ENCODE data around the gene WNT4.

GRCh38 chr1:22127731-22128130 is 15.2 kb downstream of the WNT4 start:
- no peak for TF ChIP-seq JUNB (CRISPR knock-in tag; conservative IDR thresholded peaks at IDR 0.05)
- TF ChIP-seq MEF2D (tag; conservative IDR thresholded peaks at IDR 0.05; ENCODE audit: low read depth): no peak
- no peak for TF ChIP-seq KDM5B (IDR thresholded peaks at IDR 0.05; ENCODE audit: insufficient replicate concordance, low read depth, low read length)
- no peak for TF ChIP-seq GATA2 (CRISPR knock-in tag; IDR thresholded peaks at IDR 0.05)
- no peak for TF ChIP-seq CTCF (IDR thresholded peaks at IDR 0.05 in 2 of 3, conservative IDR thresholded peaks at IDR 0.05 in 1 of 3; ENCODE audit: insufficient read depth in 2 of 3, low read depth in 1 of 3, low read length in 3 of 3)
- no peak for TF ChIP-seq ERF (CRISPR knock-in tag; IDR thresholded peaks at IDR 0.05)
- no peak for TF ChIP-seq NR2F6 (CRISPR knock-in tag; IDR thresholded peaks at IDR 0.05)
- no peak for TF ChIP-seq BRD4 (IDR thresholded peaks at IDR 0.05)
